Breast epithelium (tissue), 3 donors: Measurements from ENCODE around the gene DNAI1.

Experiments
- CTCF ChIP-seq, 3 donors: fragments of 450-650 bp; IDR thresholded peaks; one replicate each; pipeline ENCODE4 v1.5.1; 2016 to 2017; ENCODE audit warnings: antibody characterized with exemption in 3 of 3, mild to moderate bottlenecking in 3 of 3, moderate library complexity in 3 of 3
- POLR2A ChIP-seq: fragments of 450-650 bp; IDR thresholded peaks from one replicate; pipeline ENCODE4 v1.6.1; 2016; ENCODE audit warnings: antibody characterized with exemption, mild to moderate bottlenecking, moderate library complexity

DNA sequence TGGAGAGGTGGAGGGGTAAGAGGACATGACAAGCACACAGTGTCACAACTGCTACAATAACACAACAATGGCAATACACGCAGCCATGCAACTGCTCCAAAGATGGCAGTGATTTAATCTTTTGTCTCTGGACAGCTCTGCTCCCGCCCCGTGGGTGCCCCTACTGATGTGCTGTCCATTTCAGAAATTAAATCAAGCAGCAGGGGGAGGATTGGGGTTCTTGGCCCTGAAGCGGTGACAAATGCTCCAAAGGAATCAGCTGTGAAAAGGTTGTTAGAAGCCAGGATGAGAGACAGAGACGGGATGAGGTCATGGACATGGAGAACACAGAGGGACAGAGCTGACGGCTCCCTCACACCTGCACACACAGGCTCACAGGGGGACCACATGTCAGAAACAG lies 108.4 kb downstream of the DNAI1 start:
- TF ChIP-seq CTCF (IDR thresholded peaks at IDR 0.05), result no peak
- TF ChIP-seq POLR2A, result no peak
